SK-N-MC (cell line): ENCODE results near the gene NHSL2.

Source experiments
- EZH2 ChIP-seq: fragments of 200-600 bp; sonication (generic); IDR thresholded peaks from one replicate; pipeline ENCODE4 v1.6.1; 2017; ENCODE audit warnings: antibody characterized with exemption
- FOXP2 ChIP-seq: optimal IDR thresholded peaks from 2 replicates; pipeline ENCODE3; 2011; ENCODE audit warnings: mild to moderate bottlenecking, moderate library complexity; ENCODE audit not compliant: insufficient read depth; ENCODE audit errors: extremely low read length, control extremely low read depth
- POLR2AphosphoS5 ChIP-seq: IDR thresholded peaks from 2 replicates; pipeline ENCODE4 v1.6.1; 2012; ENCODE audit warnings: mild to moderate bottlenecking, low read depth, low read length, borderline replicate concordance

GRCh38 chrX:72078411-72078810 lies 167.8 kb downstream of the NHSL2 start:
- TF ChIP-seq POLR2AphosphoS5: no peak
- no peak for TF ChIP-seq EZH2
- TF ChIP-seq FOXP2: no peak
